Aorta (tissue), 5 donors: ENCODE data around the gene NEO1. TPM values are rescaled to one million over a fixed set of nuclear protein-coding genes. Genes with fewer than 3 reads are reported as not detected.
"Not testable (repeated sequence)": the region's sequence is repeated elsewhere in the genome, so short reads cannot be mapped to it uniquely, and the experiment has no call there.

Source experiments
- ATAC-seq: fragments of 200-7000 bp; cut with Tn5 transposase; one replicate; pipeline ENCODE4 v1.9.1; 2022; ENCODE audit warnings: moderate library complexity; ENCODE audit not compliant: low FRiP score
- DNase-seq, 2 donors: peaks; one replicate each; pipeline ENCODE4 v3.0.0-alpha.2; 2020
- H3K27ac ChIP-seq, 2 donors: one replicate each; pipeline ENCODE4 v1.5.1; 2013; ENCODE audit warnings: low read length in 2 of 2, mild to moderate bottlenecking in 2 of 2, moderate library complexity in 2 of 2, control low read depth in 1 of 2, inconsistent platforms in 1 of 2, low read depth in 1 of 2
- H3K27me3 ChIP-seq, 2 donors: one replicate each; pipeline ENCODE4 v1.6.1; 2013; ENCODE audit warnings: control low read depth in 1 of 2, low read length in 1 of 2, mild to moderate bottlenecking in 1 of 2, moderate library complexity in 1 of 2; ENCODE audit not compliant: insufficient read depth in 2 of 2, control insufficient read depth in 1 of 2
- H3K36me3 ChIP-seq, 2 donors: one replicate each; pipeline ENCODE4 v1.6.1; 2013; ENCODE audit warnings: control low read depth in 1 of 2, low read length in 1 of 2, mild to moderate bottlenecking in 1 of 2; ENCODE audit not compliant: insufficient read depth in 2 of 2, control insufficient read depth in 1 of 2
- H3K4me1 ChIP-seq, 2 donors: one replicate each; pipeline ENCODE4 v1.6.1; 2013; ENCODE audit warnings: low read length in 2 of 2, control low read depth in 1 of 2, mild to moderate bottlenecking in 1 of 2, moderate library complexity in 1 of 2; ENCODE audit not compliant: insufficient read depth in 2 of 2, control insufficient read depth in 1 of 2
- H3K4me3 ChIP-seq, 2 donors: one replicate each; pipeline ENCODE4 v1.5.1; 2013; ENCODE audit warnings: low read length in 2 of 2, control low read depth in 1 of 2, mild to moderate bottlenecking in 1 of 2
- H3K9me3 ChIP-seq: one replicate; pipeline ENCODE4 v1.6.1; 2013; ENCODE audit warnings: mild to moderate bottlenecking, low read length; ENCODE audit not compliant: control insufficient read depth
- WGBS, 2 donors: extraction: QIAGEN DNeasy Blood & Tissue Kit; methylation state at CpG; one replicate each; pipeline ENCODE4 v1.1.7; 2013; 5-methylcytosine and 5-hydroxymethylcytosine counted together
- intact Hi-C, 2 donors: fragments of 100-400 bp; cut with DNase I; formaldehyde crosslinking; loops; one replicate each; pipeline versions ENCODE4 v1.14.2 to v1.15.0; 2022
- polyA plus RNA-seq, 2 donors: library from polyadenylated mRNA; stranded (reverse); fragments of 200-250 nt; gene quantifications; one replicate each; pipeline ENCODE4 v1.2.3, GENCODE V29; 2013
- total RNA-seq, 2 donors: library from RNA; stranded (reverse); fragmentation: NEBNext Ultra II Directional; extraction: Animal tissue kit (Norgen Biotek cat#: 25700); gene quantifications; one replicate each; pipeline ENCODE4 v1.2.1, GENCODE V29; 2021
- donor health status: healthy with polysubstance abuse.
- donor health status: Bipolar disorder and iron deficiency.
- donor health status: DM: no; HTN: no; CAD: no.
- donor health status: DM: no; HTN: no; CAD: no.
- donor health status: DM: yes; HTN: yes; CAD: no.

Gene NEO1
- total and polyA plus RNA-seq, 4 donors: 11.3 to 46.7 (median 24.7) TPM

GRCh38 chr15:73293773-73294172, 241.5 kb downstream of the NEO1 start:
- H3K36me3 ChIP-seq: peaks cover 0 to 26% of the 10 kb centered on the region in 2 donors

DNA sequence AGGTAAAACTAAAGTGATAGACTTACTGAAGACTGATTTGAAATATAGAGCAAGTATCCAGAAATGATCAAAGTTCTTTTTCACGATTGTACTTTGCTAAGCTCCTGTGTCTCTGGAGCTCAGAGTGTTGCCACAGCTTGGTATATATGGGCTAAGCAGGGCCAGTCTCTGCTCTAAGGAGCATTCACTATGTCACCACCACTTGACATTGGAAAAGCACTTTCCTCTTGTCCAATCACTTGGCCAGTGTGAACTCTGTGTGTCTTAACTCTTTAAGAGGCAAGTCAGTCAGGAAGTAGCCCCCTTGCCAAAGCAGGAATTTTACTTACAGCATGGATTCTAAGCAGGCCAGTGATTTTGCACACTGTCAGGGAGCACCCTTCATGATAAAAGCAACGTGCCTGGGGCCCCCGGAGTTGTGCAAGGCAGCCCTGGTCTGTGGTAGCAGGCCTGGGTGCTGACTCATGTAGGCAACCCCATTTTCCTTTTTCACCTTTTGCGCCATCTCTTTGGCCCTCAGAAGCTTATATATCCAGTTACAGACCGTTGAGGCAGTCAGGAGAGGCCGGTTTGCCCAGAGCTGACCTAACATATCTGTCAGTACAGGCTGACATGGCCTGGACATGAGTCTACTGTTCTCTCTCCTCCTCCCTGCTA, 243.5 kb downstream of the NEO1 start:
- ATAC-seq (no peak), DNase-seq (peak in 1 of 2 donors; percentile 71)
- H3K27ac ChIP-seq: no peak overlapping the region
- peaks cover 0 to 21% of the 10 kb centered on the region in 2 donors for H3K36me3 ChIP-seq
- no peaks in the 10 kb centered on the region for H3K4me1 ChIP-seq
- intact Hi-C loops: no loop called here
- WGBS, 2 donors: 80 to 90% methylated on average over 6 of the region's 6 CpGs
- no peaks in the 10 kb centered on the region for H3K9me3 ChIP-seq
- H3K4me3 ChIP-seq: no peak overlapping the region
- H3K27me3 ChIP-seq: no peaks in the 10 kb centered on the region

More at GRCh38 chr15:73293773-73294172, 241.5 kb downstream of the NEO1 start:
- H3K4me3 ChIP-seq: no peak overlapping the region
- ATAC-seq (no peak), DNase-seq (no peak)
- no peaks in the 10 kb centered on the region for H3K4me1 ChIP-seq
- WGBS, 2 donors: 81 to 83% methylated on average over 4 of the region's 4 CpGs
- H3K27ac ChIP-seq: no peak overlapping the region
- no peaks in the 10 kb centered on the region for H3K27me3 ChIP-seq
- no peaks in the 10 kb centered on the region for H3K9me3 ChIP-seq
- intact Hi-C loops: no loop called here

DNA sequence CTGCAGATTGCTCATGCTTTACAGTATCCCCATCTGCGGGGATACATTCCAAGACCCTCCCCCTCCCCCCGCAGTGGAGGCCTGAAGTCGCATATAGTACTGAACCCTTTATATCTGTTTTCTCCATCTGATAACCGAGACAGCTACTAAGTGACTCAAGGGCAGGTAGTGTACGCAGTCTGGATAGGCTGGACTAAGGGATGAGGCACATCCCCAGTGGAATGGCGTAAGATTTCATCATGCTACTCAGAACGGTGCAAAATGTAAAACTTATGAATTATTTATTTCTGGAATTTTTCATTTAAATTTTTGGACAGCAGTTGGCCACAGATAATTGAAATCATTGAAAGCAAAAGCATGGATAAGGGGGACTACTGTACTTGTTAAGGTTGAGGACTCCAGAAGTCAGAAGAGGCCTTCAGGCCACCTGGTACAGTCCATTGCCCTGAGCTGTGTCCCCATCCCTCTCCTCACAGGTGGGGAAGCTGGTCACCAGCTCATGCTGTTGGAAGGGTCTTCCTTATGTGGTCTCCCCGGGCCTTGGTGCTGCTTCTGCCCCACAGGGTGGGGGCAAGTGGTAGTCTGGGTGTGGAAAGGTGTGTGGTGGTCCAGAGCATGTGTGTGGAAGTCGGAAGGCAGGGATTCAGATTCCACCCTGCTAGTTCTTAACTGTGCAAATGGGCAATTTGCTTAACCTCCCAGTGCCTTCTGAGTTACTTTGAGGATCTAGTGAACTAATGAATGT, 244.5 kb downstream of the NEO1 start:
- ATAC-seq: no peak
- DNase-seq: peak in 1 of 2 donors; percentile 55
- Histone ChIP-seq H3K9me3 (no peaks in the 10 kb centered on the region), H3K27ac (no peak overlapping the region), H3K27me3 (no peaks in the 10 kb centered on the region), H3K4me3 (no peak overlapping the region), H3K4me1 (no peaks in the 10 kb centered on the region), H3K36me3 (peaks cover 4 to 27% of the 10 kb centered on the region in 2 donors)
- intact Hi-C loops: no loop called here
- 85 to 88% methylated on average over 9 of the region's 9 CpGs for WGBS, 2 donors

DNA sequence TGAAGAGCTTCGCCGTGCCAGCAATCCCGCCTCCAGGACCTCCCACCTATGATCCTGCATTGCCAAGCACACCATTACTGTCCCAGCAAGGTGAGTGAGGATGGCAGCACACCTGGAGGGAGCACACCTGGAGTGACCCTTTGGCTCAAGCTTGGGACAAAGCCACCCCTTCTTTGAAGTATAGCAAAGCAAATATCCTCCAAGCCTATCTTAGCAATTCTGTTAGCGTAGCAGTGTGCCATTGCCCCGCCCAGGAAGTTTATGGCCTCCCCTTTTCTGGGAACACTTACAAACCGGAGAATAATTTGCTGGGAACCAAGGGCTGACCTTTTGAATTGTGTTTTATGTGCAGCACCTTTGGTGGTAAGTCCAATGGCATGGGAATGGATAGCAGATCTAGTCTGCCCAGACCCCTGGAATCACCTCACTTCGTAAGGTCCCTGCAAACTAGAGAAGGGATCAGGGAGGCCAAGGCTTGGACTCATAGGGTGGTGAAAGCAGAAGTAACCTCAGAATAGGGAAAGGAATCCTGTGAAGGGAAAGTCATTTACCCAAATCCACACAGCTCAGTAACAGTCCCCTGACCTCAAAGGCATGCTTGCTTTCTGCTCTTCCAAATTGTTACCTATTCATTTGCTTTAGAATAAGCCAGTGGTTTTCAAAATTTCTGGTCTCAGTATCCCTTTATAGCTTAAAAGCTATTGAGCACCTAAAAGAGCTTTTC, 246.4 kb downstream of the NEO1 start:
- Histone ChIP-seq H3K27ac (no peak overlapping the region), H3K4me1 (no peaks in the 10 kb centered on the region), H3K9me3 (no peaks in the 10 kb centered on the region), H3K27me3 (no peaks in the 10 kb centered on the region), H3K36me3 (peaks cover 14 to 33% of the 10 kb centered on the region in 2 donors), H3K4me3 (no peak overlapping the region)
- 88 to 92% methylated on average over 7 of the region's 7 CpGs for WGBS, 2 donors
- no peak for DNase-seq
- intact Hi-C loops: no loop called here
- no peak for ATAC-seq

DNA sequence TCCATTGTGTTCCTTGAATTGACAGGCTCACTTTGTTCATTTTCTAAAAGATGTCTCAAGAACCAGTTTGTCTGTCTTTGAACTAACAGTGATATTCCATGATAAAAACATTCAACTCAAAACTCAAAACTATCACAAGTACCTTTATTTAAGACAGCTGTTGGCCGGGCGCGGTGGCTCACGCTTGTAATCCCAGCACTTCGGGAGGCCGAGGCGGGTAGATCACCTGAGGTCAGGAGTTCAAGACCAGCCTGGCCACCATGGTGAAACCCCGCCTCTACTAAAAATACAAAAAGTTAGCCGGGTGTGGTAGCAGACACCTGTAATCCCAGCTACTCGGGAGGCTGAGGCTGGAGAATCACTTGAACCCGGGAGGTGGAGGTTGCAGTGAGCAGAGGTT, 248.0 kb downstream of the NEO1 start:
- H3K4me1 ChIP-seq, ATAC-seq, H3K27ac ChIP-seq, intact Hi-C loops, H3K4me3 ChIP-seq, H3K9me3 ChIP-seq, H3K27me3 ChIP-seq, DNase-seq: not testable (repeated sequence)
- H3K36me3 ChIP-seq: peaks cover 16 to 32% of the 10 kb centered on the region in 2 donors
- WGBS, 2 donors: 90 to 92% methylated on average over 11 of the region's 11 CpGs

DNA sequence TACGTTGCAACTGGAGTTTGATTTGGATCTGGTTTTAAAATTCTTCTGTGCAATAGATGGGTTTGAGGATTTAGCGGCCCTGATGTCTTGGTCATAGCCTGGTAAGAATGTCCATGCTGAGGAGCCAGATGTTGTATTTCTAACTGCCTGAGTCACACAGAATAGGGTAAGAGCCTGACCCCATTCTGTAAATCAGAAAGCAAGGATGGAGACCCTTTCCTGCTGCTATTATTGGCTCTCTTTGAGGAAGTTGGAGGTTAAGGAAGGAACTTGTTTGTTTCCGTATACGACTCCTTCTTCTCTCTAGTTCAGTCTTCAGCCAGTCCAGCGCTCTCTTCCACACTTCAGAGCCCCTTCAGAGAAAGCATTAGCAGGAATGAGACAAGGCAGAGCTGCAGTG, 251.4 kb downstream of the NEO1 start:
- no peaks in the 10 kb centered on the region for H3K27me3 ChIP-seq
- WGBS, 2 donors: 87 to 90% methylated on average over 5 of the region's 5 CpGs
- H3K4me3 ChIP-seq: no peak overlapping the region
- H3K9me3 ChIP-seq: no peaks in the 10 kb centered on the region
- no peak for DNase-seq
- H3K27ac ChIP-seq: no peak overlapping the region
- intact Hi-C loops: no loop called here
- H3K36me3 ChIP-seq: peaks cover 16 to 23% of the 10 kb centered on the region in 2 donors
- ATAC-seq: no peak
- no peaks in the 10 kb centered on the region for H3K4me1 ChIP-seq

DNA sequence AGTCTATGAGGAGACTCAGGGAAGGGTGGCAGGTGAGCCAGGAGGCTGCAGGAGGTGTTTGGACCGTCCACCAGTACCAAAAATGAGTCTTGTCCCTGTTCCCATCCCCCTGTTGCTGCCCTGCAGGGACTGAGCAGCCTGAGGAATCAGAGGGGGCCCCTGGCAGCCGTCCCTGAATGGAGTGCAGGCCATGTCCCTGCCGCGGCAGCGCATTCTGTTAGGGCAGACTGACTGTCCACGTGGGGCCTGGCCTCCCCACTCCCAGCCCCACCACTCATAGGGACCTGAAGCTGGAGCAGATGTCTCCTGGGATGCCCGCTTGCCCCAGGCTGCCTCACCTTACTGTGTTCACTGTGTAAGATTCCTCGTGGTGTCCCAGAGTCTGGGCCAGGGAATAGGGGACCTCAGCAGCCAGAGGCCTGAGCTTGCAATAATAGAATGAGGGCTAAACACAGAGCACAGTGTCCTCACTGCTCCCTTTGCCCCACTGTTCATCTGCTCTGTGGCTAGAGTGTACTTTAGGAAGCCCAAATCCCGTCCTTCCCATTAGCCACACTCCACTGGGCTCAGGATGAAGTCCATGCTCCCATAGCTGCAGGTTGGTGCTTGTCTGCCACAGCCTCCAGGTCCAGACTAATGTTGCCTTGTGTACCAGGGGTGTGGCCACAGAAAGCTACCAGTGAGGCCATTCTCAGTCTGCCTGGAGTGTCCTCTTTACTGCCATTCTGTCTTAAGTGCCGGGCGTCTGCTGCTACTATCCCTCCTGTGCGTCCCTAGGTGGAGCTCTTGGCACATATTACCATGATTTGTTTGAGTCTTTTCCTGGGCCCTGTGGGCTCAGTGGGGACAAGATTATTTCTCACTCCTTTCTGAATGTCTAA, 253.3 kb downstream of the NEO1 start:
- H3K27me3 ChIP-seq: no peaks in the 10 kb centered on the region
- DNase-seq: no peak
- no peaks in the 10 kb centered on the region for H3K4me1 ChIP-seq
- no peaks in the 10 kb centered on the region for H3K9me3 ChIP-seq
- ATAC-seq: no peak
- no peak overlapping the region for H3K27ac ChIP-seq
- 75 to 80% methylated on average over 12 of the region's 12 CpGs for WGBS, 2 donors
- peaks cover 16 to 20% of the 10 kb centered on the region in 2 donors for H3K36me3 ChIP-seq
- H3K4me3 ChIP-seq: no peak overlapping the region
- intact Hi-C loops: no loop called here

- Histone ChIP-seq H3K36me3 (peaks cover 5 to 6% of the 10 kb centered on the region in 2 donors), H3K4me3 (no peak overlapping the region), H3K27ac (no peak overlapping the region), H3K4me1 (no peaks in the 10 kb centered on the region), H3K9me3 (no peaks in the 10 kb centered on the region), H3K27me3 (no peaks in the 10 kb centered on the region)
- ATAC-seq (no peak), DNase-seq (no peak)
- intact Hi-C loops: no loop called here
- WGBS, 2 donors: 87 to 92% methylated on average over 8 of the region's 8 CpGs
Measured at GRCh38 chr15:73308305-73308704, 256.0 kb downstream of the NEO1 start.
